ENCODE data around the gene AKNA.

- TF ChIP-seq CTCF (IDR thresholded peaks at IDR 0.05) (no peak), EZH2 (IDR thresholded peaks at IDR 0.05; ENCODE audit: borderline replicate concordance, insufficient read depth, low read depth, low read length, poor library complexity, severe bottlenecking) (no peak)
Observed at GRCh38 chr9:114311571-114312512, 75.9 kb downstream of the AKNA start.
